ENCODE measurements around the gene ADH1B. TPM values are rescaled to one million over a fixed set of nuclear protein-coding genes. Genes with fewer than 3 reads are reported as not detected.

ADH1B gene
- total and polyA plus RNA-seq, 2 of the 4 experiments (the other 2 are of a cell fraction): 0.36 to 0.46 TPM

GRCh38 chr4:99293357-99293756, 27.8 kb downstream of the ADH1B start:
- Histone ChIP-seq H2AFZ (replicated peaks; ENCODE audit: low read length, poor library complexity) (no peak overlapping the region), H3K4me1 (ENCODE audit: control insufficient read depth, insufficient read depth, low read length) (no peaks in the 10 kb centered on the region), H2BK5ac (ENCODE audit: low read depth, low read length, poor library complexity, severe bottlenecking) (no peak overlapping the region), H3K79me1 (ENCODE audit: low read depth in 1 of 2, low read length in 2 of 2) (no peaks in the 10 kb centered on the region), H2BK20ac (ENCODE audit: low read depth, low read length) (no peak overlapping the region), H3K18ac (ENCODE audit: low read depth, low read length) (no peak overlapping the region; the same call in 1 of the 2 replicates), H2AK9ac (replicated peaks; ENCODE audit: low read depth, low read length, poor library complexity) (no peak overlapping the region), H3K4ac (ENCODE audit: low read depth, low read length) (no peak overlapping the region), H3K9ac (ENCODE audit: low read depth, low read length) (no peak overlapping the region), H4K91ac (ENCODE audit: insufficient read depth, low read depth, low read length) (no peak overlapping the region), H3K4me2 (ENCODE audit: low read depth, low read length) (no peak overlapping the region), H3K27me3 (ENCODE audit: control insufficient read depth, insufficient read depth, low read length) (no peaks in the 10 kb centered on the region), H3K4me3 (ENCODE audit: insufficient read depth, low read depth, low read length) (no peak overlapping the region), H2AK5ac (ENCODE audit: low read depth, low read length) (peak overlapping the region; percentile 35; the same call in 1 of the 2 replicates), H4K20me1 (ENCODE audit: insufficient read depth, low read length) (no peaks in the 10 kb centered on the region), H4K5ac (ENCODE audit: low read depth, low read length) (no peak overlapping the region), H3K14ac (replicated peaks; ENCODE audit: low read depth, low read length) (no peak overlapping the region), H3K23ac (ENCODE audit: low read depth, low read length) (no peak overlapping the region), H4K8ac (ENCODE audit: low read depth in 2 of 2, low read length in 2 of 2) (no peak overlapping the region), H3K56ac (ENCODE audit: extremely low read depth, insufficient read depth, low read length) (no peak overlapping the region), H3K9me3 (ENCODE audit: control insufficient read depth, insufficient read depth, low read length) (peaks cover 2% of the 10 kb centered on the region; the same call in 1 of the 2 replicates), H2BK120ac (ENCODE audit: low read depth, low read length) (no peak overlapping the region), H2BK15ac (ENCODE audit: low read depth, low read length) (no peak overlapping the region; the same call in 2 of the 3 replicates), H3K9me1 (ENCODE audit: insufficient read depth, low read length) (no peaks in the 10 kb centered on the region), H3K36me3 (ENCODE audit: control insufficient read depth, insufficient read depth, low read length) (no peaks in the 10 kb centered on the region), H3K27ac (ENCODE audit: insufficient read depth, low read length) (no peak overlapping the region)
- DNase-seq (no peak), ATAC-seq (ENCODE audit: low read depth) (no peak)
- CTCF ChIA-PET: no interaction called here
- whole genome bisulfite sequencing, 2 experiments (ENCODE audit: extremely low coverage in 2 of 2, insufficient read length in 1 of 2): 81% methylated on average over 3 of the region's 5 CpGs; no CpG with 5 or more reads in 1 of the 2 experiments
- no TSS peak for BruUV-seq (replicated peaks)
- intact Hi-C loops (cut with micrococcal nuclease): no loop called here
- TF ChIP-seq USF2 (IDR thresholded peaks at IDR 0.05; ENCODE audit: low read depth, low read length): no peak
- no peak for TF ChIP-seq MAZ (IDR thresholded peaks at IDR 0.05; ENCODE audit: borderline replicate concordance, low read depth, low read length)
- TF ChIP-seq CTCF (conservative IDR thresholded peaks at IDR 0.05; ENCODE audit: low read depth, low read length): no peak
- TF ChIP-seq FOS (IDR thresholded peaks at IDR 0.05; ENCODE audit: low read depth, low read length): no peak
- TF ChIP-seq BHLHE40 (IDR thresholded peaks at IDR 0.05; ENCODE audit: low read depth, low read length): no peak
- in situ Hi-C loops (cut with MboI; ENCODE audit: low sequenced_read_pairs): no loop called here
- dilution Hi-C loops (cut with HindIII; ENCODE audit: low sequenced_read_pairs, unreplicated experiment): no loop called here
- POLR2A ChIA-PET (ENCODE audit: unreplicated experiment): no interaction called here
